Measurements from ENCODE around the gene NEIL1. TPM values are rescaled to one million over a fixed set of nuclear protein-coding genes. Genes with fewer than 3 reads are reported as not detected.

The NEIL1 gene
- total RNA-seq, 4 donors from 2014 or later = 14.1 to 37.0 (median 15.7) TPM

DNA sequence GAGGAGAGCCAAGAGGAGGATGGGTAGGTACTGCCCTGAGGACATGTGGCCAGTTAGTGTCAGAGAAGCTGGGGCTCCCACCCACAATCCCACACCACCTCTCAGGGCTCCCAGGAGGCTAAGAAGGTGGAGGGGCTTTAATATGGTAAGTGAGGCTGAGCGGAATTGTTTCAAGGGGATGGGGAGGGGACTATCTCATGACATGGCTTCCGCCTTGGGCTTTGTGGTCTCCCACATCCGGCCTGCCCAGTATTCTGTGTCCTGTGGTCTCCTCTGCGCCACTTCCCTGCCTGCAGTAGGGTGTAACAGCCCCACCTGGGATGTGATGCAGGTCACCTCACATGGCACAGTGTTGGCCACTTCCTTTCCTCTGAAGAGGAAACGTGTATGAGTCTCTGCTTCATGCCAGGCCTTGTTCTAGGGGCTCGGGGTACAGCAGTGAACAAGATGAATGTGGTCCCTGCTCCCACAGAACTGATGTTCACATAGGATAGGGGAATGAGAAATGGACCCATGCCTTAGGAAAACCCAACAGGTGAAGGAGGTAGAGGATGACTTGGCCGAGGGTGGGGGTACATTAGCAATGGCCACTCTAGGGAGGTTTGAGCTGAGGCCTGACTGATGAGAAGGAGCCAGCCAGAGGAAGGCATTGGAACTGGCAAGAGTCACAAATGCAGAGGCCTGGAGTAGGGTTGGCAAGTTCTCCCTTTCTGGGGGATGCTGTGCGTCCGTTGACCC lies 3.2 kb downstream of the NEIL1 start:
- Histone ChIP-seq H3K4me3 (no peak overlapping the region), H3K4me1 (peaks cover 11 to 32% (median 28%) of the 10 kb centered on the region in 4 donors), H3K27ac (replicated peaks in 1 of 4) (no peak overlapping the region), H3K9me3 (no peaks in the 10 kb centered on the region), H3K36me3 (peaks cover 0 to 13% (median 9%) of the 10 kb centered on the region in 4 donors), H3K27me3 (no peaks in the 10 kb centered on the region)
- intact Hi-C loops (cut with DNase I) = no loop called here
- TF ChIP-seq POLR2AphosphoS5 (IDR thresholded peaks at IDR 0.05) = peak; percentile 5 to 8
- no peak for TF ChIP-seq POLR2A (IDR thresholded peaks at IDR 0.05; ENCODE audit: low read depth)
- no peak for DNase-seq (ENCODE audit: extremely low spot score)
- WGBS = 83% methylated on average over 9 of the region's 9 CpGs

- Histone ChIP-seq H3K4me1 (peaks cover 11 to 32% (median 28%) of the 10 kb centered on the region in 4 donors), H3K27me3 (no peaks in the 10 kb centered on the region), H3K4me3 (no peak overlapping the region), H3K36me3 (peaks cover 0 to 20% (median 17%) of the 10 kb centered on the region in 4 donors), H3K9me3 (no peaks in the 10 kb centered on the region), H3K27ac (replicated peaks in 1 of 4) (no peak overlapping the region)
- no peak for TF ChIP-seq CTCF (IDR thresholded peaks at IDR 0.05)
- TF ChIP-seq EP300 (IDR thresholded peaks at IDR 0.05) = no peak
- no peak for TF ChIP-seq POLR2AphosphoS5 (IDR thresholded peaks at IDR 0.05)
- TF ChIP-seq POLR2A (IDR thresholded peaks at IDR 0.05; ENCODE audit: low read depth) = no peak
- DNase-seq (ENCODE audit: extremely low spot score) = no peak
- intact Hi-C loops (cut with DNase I) = no loop called here
- 82% methylated on average over 7 of the region's 7 CpGs for WGBS
Observed at GRCh38 chr15:75350601-75351361, 3.9 kb downstream of the NEIL1 start.

DNA sequence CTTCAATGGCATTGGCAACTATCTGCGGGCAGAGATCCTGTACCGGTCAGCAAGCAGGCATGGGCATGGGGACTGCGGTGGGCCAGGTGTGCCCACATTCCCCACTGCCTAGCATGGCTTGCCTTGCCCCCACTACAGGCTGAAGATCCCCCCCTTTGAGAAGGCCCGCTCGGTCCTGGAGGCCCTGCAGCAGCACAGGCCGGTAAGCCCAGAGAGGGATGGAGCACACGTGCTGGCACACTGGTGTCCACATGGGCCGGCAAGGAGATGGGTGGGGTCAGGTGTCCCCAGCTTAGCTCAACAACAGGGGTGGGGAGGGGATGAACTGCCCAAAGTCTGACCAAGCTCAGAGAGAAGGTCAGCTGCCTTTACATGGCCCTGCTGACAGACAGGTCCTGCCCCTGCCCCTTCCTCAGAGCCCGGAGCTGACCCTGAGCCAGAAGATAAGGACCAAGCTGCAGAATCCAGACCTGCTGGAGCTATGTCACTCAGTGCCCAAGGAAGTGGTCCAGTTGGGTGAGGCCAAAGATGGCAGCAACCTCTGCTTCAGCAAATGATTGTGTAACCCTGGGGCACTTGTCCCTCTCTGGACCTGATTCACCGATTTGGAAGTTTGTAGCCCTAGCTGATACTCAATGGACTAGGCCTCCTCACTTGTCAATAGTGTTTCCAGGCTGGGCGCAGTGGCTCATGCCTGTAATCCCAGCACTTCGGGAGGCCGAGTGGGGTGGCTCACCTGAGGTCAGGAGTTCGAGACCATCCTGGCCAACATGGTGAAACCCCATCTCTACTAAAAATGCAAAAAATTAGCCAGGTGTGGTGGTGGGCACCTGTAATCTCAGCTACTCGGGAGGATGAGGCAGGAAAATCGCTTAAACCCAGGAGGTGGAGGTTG lies 5.6 kb downstream of the NEIL1 start:
- TF ChIP-seq CTCF (IDR thresholded peaks at IDR 0.05) (no peak), POLR2A (IDR thresholded peaks at IDR 0.05; ENCODE audit: low read depth) (no peak), EP300 (IDR thresholded peaks at IDR 0.05) (no peak), POLR2AphosphoS5 (IDR thresholded peaks at IDR 0.05) (no peak)
- H3K4me1 ChIP-seq = peaks cover 11 to 20% (median 17%) of the 10 kb centered on the region in 4 donors
- no peak for DNase-seq (ENCODE audit: extremely low spot score)
- no peaks in the 10 kb centered on the region for H3K9me3 ChIP-seq
- H3K4me3 ChIP-seq = no peak overlapping the region
- no peak overlapping the region for H3K27ac ChIP-seq (replicated peaks in 1 of 4)
- peaks cover 10 to 37% (median 33%) of the 10 kb centered on the region in 4 donors for H3K36me3 ChIP-seq
- H3K27me3 ChIP-seq = no peaks in the 10 kb centered on the region
- intact Hi-C loops (cut with DNase I) = no loop called here
- WGBS = 91% methylated on average over 15 of the region's 16 CpGs

GRCh38 chr15:75353604-75354003 lies 6.8 kb downstream of the NEIL1 start:
- WGBS = 73% methylated on average over 7 of the region's 7 CpGs
- TF ChIP-seq CTCF (IDR thresholded peaks at IDR 0.05) (no peak), EP300 (IDR thresholded peaks at IDR 0.05) (no peak)
- intact Hi-C loops (cut with DNase I) = no loop called here
- no peaks in the 10 kb centered on the region for H3K9me3 ChIP-seq
- no peak overlapping the region for H3K27ac ChIP-seq (replicated peaks in 1 of 4)
- H3K4me1 ChIP-seq = peaks cover 7 to 17% (median 12%) of the 10 kb centered on the region in 4 donors
- H3K4me3 ChIP-seq = no peak overlapping the region
- peaks cover 21 to 49% (median 45%) of the 10 kb centered on the region in 4 donors for H3K36me3 ChIP-seq
- no peaks in the 10 kb centered on the region for H3K27me3 ChIP-seq
- DNase-seq (ENCODE audit: extremely low spot score) = no peak
